GM12892 (cell line): ENCODE results near the gene RTL1.

Source experiments
- POLR2A ChIP-seq: IDR thresholded peaks from 2 replicates; pipeline ENCODE4 v1.6.1; 2011; ENCODE audit warnings: low read depth, low read length, control low read depth
- POLR2AphosphoS5 ChIP-seq: IDR thresholded peaks from 2 replicates; pipeline ENCODE4 v1.6.1; 2011; ENCODE audit warnings: low read depth, low read length, control low read depth
- TAF1 ChIP-seq: IDR thresholded peaks from 2 replicates; pipeline ENCODE4 v1.6.1; 2011; ENCODE audit warnings: low read depth, mild to moderate bottlenecking, control low read depth, low read length, borderline replicate concordance

- TF ChIP-seq TAF1: no peak
- no peak for TF ChIP-seq POLR2A
- no peak for TF ChIP-seq POLR2AphosphoS5
These were observed 8.1 kb downstream of the RTL1 start for GRCh38 chr14:100895411-100895810.
